ENCODE results near the gene GHRL. TPM values are rescaled to one million over a fixed set of nuclear protein-coding genes. Genes with fewer than 3 reads are reported as not detected.

The GHRL gene
- total RNA-seq, 1 donor from 2014 or later: not detected

DNA sequence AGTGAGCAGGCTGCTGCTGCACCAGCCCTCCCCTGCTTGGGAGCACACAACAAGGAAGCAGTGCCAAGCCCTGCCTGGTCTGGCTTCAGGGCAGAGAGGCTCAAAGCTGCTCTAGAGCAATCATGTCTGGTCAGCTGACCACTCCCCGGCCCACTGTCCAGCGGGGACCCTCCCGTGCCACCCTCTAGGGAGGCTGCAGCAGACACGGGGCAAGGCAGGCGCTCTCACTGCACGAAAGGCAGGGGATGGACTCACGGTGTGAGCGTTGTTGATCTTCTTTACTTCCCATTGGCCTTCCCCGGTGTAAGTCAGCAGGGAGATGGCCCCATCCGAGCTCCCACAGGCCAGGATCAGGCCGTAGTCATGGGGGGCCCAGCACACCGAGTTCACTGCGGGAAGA, 19.0 kb upstream of the GHRL start:
- H3K27me3 ChIP-seq: no peaks in the 10 kb centered on the region
- Mint-ChIP-seq H3K36me3 (peaks cover 18% of the 10 kb centered on the region), H3K27me3 (ENCODE audit: insufficient read depth, low read depth) (peaks cover 2% of the 10 kb centered on the region), H3K4me1 (no peaks in the 10 kb centered on the region), H3K4me3 (no peak overlapping the region), H3K9me3 (no peaks in the 10 kb centered on the region), H3K27ac (no peak overlapping the region)
- no peak for DNase-seq (ENCODE audit: low spot score)
- H3K27ac ChIP-seq: no peak overlapping the region
- no peaks in the 10 kb centered on the region for H3K4me1 ChIP-seq
- H3K9me3 ChIP-seq (ENCODE audit: low read depth): no peaks in the 10 kb centered on the region
- H2AFZ ChIP-seq (replicated peaks): no peak overlapping the region
- peaks cover 6% of the 10 kb centered on the region for H3K36me3 ChIP-seq
- no peaks in the 10 kb centered on the region for H3F3A ChIP-seq (ENCODE audit: low read depth)
- no peak overlapping the region for H3K9ac ChIP-seq
- H4K20me1 ChIP-seq (ENCODE audit: low read depth): no peaks in the 10 kb centered on the region
- H3K4me2 ChIP-seq: no peak overlapping the region
- no peaks in the 10 kb centered on the region for H3K79me2 ChIP-seq (ENCODE audit: low read depth)
- TF ChIP-seq, protein P1, sequence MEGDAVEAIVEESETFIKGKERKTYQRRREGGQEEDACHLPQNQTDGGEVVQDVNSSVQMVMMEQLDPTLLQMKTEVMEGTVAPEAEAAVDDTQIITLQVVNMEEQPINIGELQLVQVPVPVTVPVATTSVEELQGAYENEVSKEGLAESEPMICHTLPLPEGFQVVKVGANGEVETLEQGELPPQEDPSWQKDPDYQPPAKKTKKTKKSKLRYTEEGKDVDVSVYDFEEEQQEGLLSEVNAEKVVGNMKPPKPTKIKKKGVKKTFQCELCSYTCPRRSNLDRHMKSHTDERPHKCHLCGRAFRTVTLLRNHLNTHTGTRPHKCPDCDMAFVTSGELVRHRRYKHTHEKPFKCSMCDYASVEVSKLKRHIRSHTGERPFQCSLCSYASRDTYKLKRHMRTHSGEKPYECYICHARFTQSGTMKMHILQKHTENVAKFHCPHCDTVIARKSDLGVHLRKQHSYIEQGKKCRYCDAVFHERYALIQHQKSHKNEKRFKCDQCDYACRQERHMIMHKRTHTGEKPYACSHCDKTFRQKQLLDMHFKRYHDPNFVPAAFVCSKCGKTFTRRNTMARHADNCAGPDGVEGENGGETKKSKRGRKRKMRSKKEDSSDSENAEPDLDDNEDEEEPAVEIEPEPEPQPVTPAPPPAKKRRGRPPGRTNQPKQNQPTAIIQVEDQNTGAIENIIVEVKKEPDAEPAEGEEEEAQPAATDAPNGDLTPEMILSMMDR (IDR thresholded peaks at IDR 0.05): no peak
- TF ChIP-seq EZH2 (IDR thresholded peaks at IDR 0.05) (no peak), EZH2phosphoT487 (IDR thresholded peaks at IDR 0.05) (no peak)
- H3K4me3 ChIP-seq: no peak overlapping the region

DNA sequence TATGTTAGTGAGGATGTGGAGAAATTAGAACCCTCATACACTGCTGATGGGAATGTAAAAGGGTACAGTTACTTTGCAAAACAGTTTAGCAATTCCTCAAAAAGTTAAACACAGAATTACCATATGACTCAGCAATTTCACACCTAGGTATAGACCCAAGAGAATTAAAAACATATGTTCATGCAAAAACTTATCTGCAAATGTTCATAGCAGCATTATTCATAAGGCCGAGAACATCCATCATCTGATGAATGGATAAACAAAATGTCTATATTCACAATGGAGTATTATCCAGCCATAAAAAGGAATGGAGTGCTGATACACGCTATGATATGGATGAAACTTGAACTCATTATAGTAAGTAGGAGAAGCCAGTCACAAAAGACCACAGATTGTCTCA, 17.8 kb upstream of the GHRL start:
- no peak overlapping the region for H3K27ac ChIP-seq
- no peak overlapping the region for H3K4me3 ChIP-seq
- no peaks in the 10 kb centered on the region for H3K79me2 ChIP-seq (ENCODE audit: low read depth)
- peaks cover 2% of the 10 kb centered on the region for H3K27me3 Mint-ChIP-seq (ENCODE audit: insufficient read depth, low read depth)
- no peaks in the 10 kb centered on the region for H3F3A ChIP-seq (ENCODE audit: low read depth)
- no peaks in the 10 kb centered on the region for H3K27me3 ChIP-seq
- no peak for TF ChIP-seq EZH2 (IDR thresholded peaks at IDR 0.05)
- TF ChIP-seq, protein P1 (IDR thresholded peaks at IDR 0.05): no peak
- TF ChIP-seq EZH2phosphoT487 (IDR thresholded peaks at IDR 0.05): no peak
- no peaks in the 10 kb centered on the region for H3K9me3 Mint-ChIP-seq
- no peaks in the 10 kb centered on the region for H4K20me1 ChIP-seq (ENCODE audit: low read depth)
- H3K27ac Mint-ChIP-seq: no peak overlapping the region
- no peak for DNase-seq (ENCODE audit: low spot score)
- H3K4me1 Mint-ChIP-seq: no peaks in the 10 kb centered on the region
- no peak overlapping the region for H3K9ac ChIP-seq
- no peak overlapping the region for H2AFZ ChIP-seq (replicated peaks)
- no peak overlapping the region for H3K4me3 Mint-ChIP-seq
- H3K36me3 ChIP-seq: peaks cover 6% of the 10 kb centered on the region
- no peaks in the 10 kb centered on the region for H3K4me1 ChIP-seq
- H3K9me3 ChIP-seq (ENCODE audit: low read depth): no peaks in the 10 kb centered on the region
- no peak overlapping the region for H3K4me2 ChIP-seq
- H3K36me3 Mint-ChIP-seq: peaks cover 18% of the 10 kb centered on the region

DNA sequence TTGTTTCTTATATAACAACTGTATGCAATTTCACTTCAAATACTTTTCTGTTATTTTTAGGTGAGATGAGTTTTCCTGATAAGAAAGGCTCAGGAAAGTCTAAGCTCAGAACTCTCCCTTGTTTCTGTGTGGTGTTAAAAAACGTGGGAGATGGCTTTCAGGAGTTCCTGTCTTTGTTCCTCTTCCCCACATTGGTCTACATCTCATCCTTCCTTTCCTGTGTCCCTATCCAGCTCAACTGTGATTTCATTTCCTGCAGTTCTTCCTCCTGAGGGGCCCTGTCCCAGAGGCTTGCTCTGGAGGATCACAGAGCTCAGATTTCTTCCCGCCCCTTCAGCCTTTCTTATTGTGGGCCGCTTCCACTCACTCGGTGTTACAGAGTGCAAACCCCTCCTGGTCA, 17.0 kb upstream of the GHRL start:
- Histone ChIP-seq H3K27me3 (no peaks in the 10 kb centered on the region), H3F3A (ENCODE audit: low read depth) (no peaks in the 10 kb centered on the region), H2AFZ (replicated peaks) (no peak overlapping the region), H4K20me1 (ENCODE audit: low read depth) (no peaks in the 10 kb centered on the region), H3K4me3 (no peak overlapping the region), H3K36me3 (peaks cover 6% of the 10 kb centered on the region), H3K79me2 (ENCODE audit: low read depth) (no peaks in the 10 kb centered on the region), H3K9ac (no peak overlapping the region), H3K27ac (peak overlapping the region; percentile 13), H3K4me2 (no peak overlapping the region), H3K9me3 (ENCODE audit: low read depth) (no peaks in the 10 kb centered on the region), H3K4me1 (no peaks in the 10 kb centered on the region)
- DNase-seq (ENCODE audit: low spot score): no peak
- TF ChIP-seq EZH2 (IDR thresholded peaks at IDR 0.05) (no peak), EZH2phosphoT487 (IDR thresholded peaks at IDR 0.05) (no peak)
- TF ChIP-seq, protein P1 (IDR thresholded peaks at IDR 0.05): no peak
- Mint-ChIP-seq H3K27me3 (ENCODE audit: insufficient read depth, low read depth) (peaks cover 2% of the 10 kb centered on the region), H3K9me3 (no peaks in the 10 kb centered on the region), H3K4me1 (no peaks in the 10 kb centered on the region), H3K27ac (no peak overlapping the region), H3K36me3 (peaks cover 22% of the 10 kb centered on the region), H3K4me3 (no peak overlapping the region)
